ENCODE measurements around the gene IGSF5.
"Not testable (repeated sequence)": the region's sequence is repeated elsewhere in the genome, so short reads cannot be mapped to it uniquely, and the experiment has no call there.

Gene IGSF5

GRCh38 chr21:39744883-39745282 is at the start of gene IGSF5:
Gene IGSF5 (plus strand): TSS chr21:39745183. CDS start chr21:39745510, 327 bp downstream.
- DNase-seq (ENCODE audit: low read depth); H3K4me3 ChIP-seq (ENCODE audit: low read depth, low read length): not testable (repeated sequence)

- no peak for DNase-seq (ENCODE audit: low read depth)
- H3K4me3 ChIP-seq (ENCODE audit: low read depth, low read length): no peak overlapping the region
- TF ChIP-seq POLR2A (IDR thresholded peaks at IDR 0.05; ENCODE audit: extremely low read depth, insufficient read length) (no peak), CTCF (IDR thresholded peaks at IDR 0.05; ENCODE audit: low read depth, low read length) (no peak), MYC (IDR thresholded peaks at IDR 0.05; ENCODE audit: low read depth, low read length) (no peak), MAX (IDR thresholded peaks at IDR 0.05; ENCODE audit: low read depth, low read length) (no peak)
Observed at GRCh38 chr21:39696196-39696595, 48.8 kb upstream of the IGSF5 start.

GRCh38 chr21:39696618-39697017 is 48.4 kb upstream of the IGSF5 start:
- DNase-seq (ENCODE audit: low read depth): no peak
- TF ChIP-seq MYC (IDR thresholded peaks at IDR 0.05; ENCODE audit: low read depth, low read length): no peak
- TF ChIP-seq MAX (IDR thresholded peaks at IDR 0.05; ENCODE audit: low read depth, low read length): no peak
- no peak for TF ChIP-seq CTCF (IDR thresholded peaks at IDR 0.05; ENCODE audit: low read depth, low read length)
- no peak for TF ChIP-seq POLR2A (IDR thresholded peaks at IDR 0.05; ENCODE audit: extremely low read depth, insufficient read length)
- H3K4me3 ChIP-seq (ENCODE audit: low read depth, low read length): no peak overlapping the region

GRCh38 chr21:39700318-39700717 is 44.7 kb upstream of the IGSF5 start:
- no peak overlapping the region for H3K4me3 ChIP-seq (ENCODE audit: low read depth, low read length)
- no peak for DNase-seq (ENCODE audit: low read depth)
- TF ChIP-seq MYC (IDR thresholded peaks at IDR 0.05; ENCODE audit: low read depth, low read length): no peak
- TF ChIP-seq CTCF (IDR thresholded peaks at IDR 0.05; ENCODE audit: low read depth, low read length): no peak
- no peak for TF ChIP-seq MAX (IDR thresholded peaks at IDR 0.05; ENCODE audit: low read depth, low read length)
- TF ChIP-seq POLR2A (IDR thresholded peaks at IDR 0.05; ENCODE audit: extremely low read depth, insufficient read length): no peak

- TF ChIP-seq MYC (IDR thresholded peaks at IDR 0.05; ENCODE audit: low read depth, low read length): no peak
- no peak for DNase-seq (ENCODE audit: low read depth)
- no peak overlapping the region for H3K4me3 ChIP-seq (ENCODE audit: low read depth, low read length)
Observed at GRCh38 chr21:39703578-39703977, 41.4 kb upstream of the IGSF5 start.

- H3K4me3 ChIP-seq (ENCODE audit: low read depth, low read length): no peak overlapping the region
- no peak for DNase-seq (ENCODE audit: low read depth)
- TF ChIP-seq MYC (IDR thresholded peaks at IDR 0.05; ENCODE audit: low read depth, low read length) (no peak), CTCF (IDR thresholded peaks at IDR 0.05; ENCODE audit: low read depth, low read length) (no peak), MAX (IDR thresholded peaks at IDR 0.05; ENCODE audit: low read depth, low read length) (no peak), POLR2A (IDR thresholded peaks at IDR 0.05; ENCODE audit: extremely low read depth, insufficient read length) (no peak)
Observed at GRCh38 chr21:39705849-39706248, 39.1 kb upstream of the IGSF5 start.

- DNase-seq (ENCODE audit: low read depth): no peak
- TF ChIP-seq CTCF (IDR thresholded peaks at IDR 0.05; ENCODE audit: low read depth, low read length) (no peak), MYC (IDR thresholded peaks at IDR 0.05; ENCODE audit: low read depth, low read length) (no peak), POLR2A (IDR thresholded peaks at IDR 0.05; ENCODE audit: extremely low read depth, insufficient read length) (no peak), MAX (IDR thresholded peaks at IDR 0.05; ENCODE audit: low read depth, low read length) (no peak)
- H3K4me3 ChIP-seq (ENCODE audit: low read depth, low read length): no peak overlapping the region
Observed at GRCh38 chr21:39707316-39707715, 37.7 kb upstream of the IGSF5 start.
